Measurements from ENCODE around the gene CLEC10A.

CLEC10A gene

GRCh38 chr17:7035591-7036368, 44.3 kb downstream of the CLEC10A start, which contains the start of gene SLC16A13:
SLC16A13 (plus strand) TSS chr17:7036015; CDS start chr17:7036383, 368 bp downstream.
- DNase-seq, result peak; percentile 98

GRCh38 chr17:7034955-7035590, 45.0 kb downstream of the CLEC10A start:
- peak; percentile 42 for DNase-seq

- DNase-seq, result peak; percentile 42
Measured at GRCh38 chr17:7029659-7030058, 50.4 kb downstream of the CLEC10A start.

GRCh38 chr17:7029096-7029495, 51.0 kb downstream of the CLEC10A start:
- DNase-seq, result no peak

- no peak for DNase-seq
Measured at GRCh38 chr17:7027335-7027734, 52.7 kb downstream of the CLEC10A start.

- no peak for DNase-seq
Measured at GRCh38 chr17:7026471-7027115, 53.5 kb downstream of the CLEC10A start.

GRCh38 chr17:7025245-7025644, 54.8 kb downstream of the CLEC10A start:
- DNase-seq, result no peak
